Measurements from ENCODE around the gene B4GALT4. TPM values are rescaled to one million over a fixed set of nuclear protein-coding genes. Genes with fewer than 3 reads are reported as not detected.
"Not testable (repeated sequence)": the region's sequence is repeated elsewhere in the genome, so short reads cannot be mapped to it uniquely, and the experiment has no call there.

Gene B4GALT4
- total RNA-seq, 1 experiment from 2014 or later: 25.8 TPM

GRCh38 chr3:119173325-119173724, 67.4 kb downstream of the B4GALT4 start, which contains the start of gene UPK1B:
Gene UPK1B, plus strand, starts transcription at chr3:119173598. Its CDS starts 13,144 bp downstream, at chr3:119186742.
- no peak within 1 kb of the TSS for H3K27ac ChIP-seq
- H3K4me3 ChIP-seq: no peak within 1 kb of the TSS
- H3K27me3 ChIP-seq (replicated peaks): no peaks in the 10 kb centered on the region
- no peaks in the 10 kb centered on the region for H3K36me3 ChIP-seq
- peaks cover 8% of the 10 kb centered on the region; the same call in 1 of the 2 replicates for H3K4me1 ChIP-seq (replicated peaks)
- no peaks in the 10 kb centered on the region for H3K9me3 ChIP-seq (replicated peaks)
- DNase-seq (ENCODE audit: low read depth in 1 of 2, low spot score in 2 of 2): no peak

GRCh38 chr3:119170821-119171220, 69.9 kb downstream of the B4GALT4 start:
- H3K4me1 ChIP-seq (replicated peaks): no peaks in the 10 kb centered on the region
- no peak overlapping the region for H3K4me3 ChIP-seq
- H3K27ac ChIP-seq: no peak overlapping the region
- no peaks in the 10 kb centered on the region for H3K9me3 ChIP-seq (replicated peaks)
- DNase-seq (ENCODE audit: low read depth in 1 of 2, low spot score in 2 of 2): no peak
- no peaks in the 10 kb centered on the region for H3K27me3 ChIP-seq (replicated peaks)
- H3K36me3 ChIP-seq: no peaks in the 10 kb centered on the region

GRCh38 chr3:119164745-119165144, 75.9 kb downstream of the B4GALT4 start:
- not testable (repeated sequence) for H3K9me3 ChIP-seq (replicated peaks); H3K27me3 ChIP-seq (replicated peaks); H3K4me1 ChIP-seq (replicated peaks); H3K36me3 ChIP-seq; H3K27ac ChIP-seq; H3K4me3 ChIP-seq; DNase-seq (ENCODE audit: low read depth in 1 of 2, low spot score in 2 of 2)

Other genes with a start within 250 kb of the B4GALT4 start
- 0.18 and 1.0 TPM in 2 replicates for gene IGSF11, start 206.0 kb downstream of the B4GALT4 start, total RNA-seq (2014; rRNA removed; shearing (Covaris generic))
- gene TEX55, start 94.7 kb downstream of the B4GALT4 start, total RNA-seq (2014; rRNA removed; shearing (Covaris generic)): not detected in 2 replicates
- gene UPK1B, start 67.3 kb downstream of the B4GALT4 start, total RNA-seq (2014; rRNA removed; shearing (Covaris generic)): 0.18 TPM in 1 of 2 replicates, not detected in the other
- 8.8 and 13.7 TPM in 2 replicates for gene ARHGAP31, start 53.5 kb upstream of the B4GALT4 start, total RNA-seq (2014; rRNA removed; shearing (Covaris generic))
- 48.4 and 74.1 TPM in 2 replicates for gene TMEM39A, start 222.7 kb upstream of the B4GALT4 start, total RNA-seq (2014; rRNA removed; shearing (Covaris generic))
- 11.6 and 15.1 TPM in 2 replicates for gene POGLUT1, start 228.1 kb upstream of the B4GALT4 start, total RNA-seq (2014; rRNA removed; shearing (Covaris generic))